Stimulated activated CD4-positive, alpha-beta T cell treated with anti-CD3 and anti-CD28 coated beads, Interleukin-1b, Interleukin-23, amount 100 ng/mL, for 4 hours (primary cell): Measurements from ENCODE around the gene PCOLCE2.

Source experiments
- DNase-seq, 2 donors: peaks; one replicate each; pipeline ENCODE4 v3.0.0-alpha.2; 2020; ENCODE audit warnings: low read depth in 2 of 2

Gene PCOLCE2

DNA sequence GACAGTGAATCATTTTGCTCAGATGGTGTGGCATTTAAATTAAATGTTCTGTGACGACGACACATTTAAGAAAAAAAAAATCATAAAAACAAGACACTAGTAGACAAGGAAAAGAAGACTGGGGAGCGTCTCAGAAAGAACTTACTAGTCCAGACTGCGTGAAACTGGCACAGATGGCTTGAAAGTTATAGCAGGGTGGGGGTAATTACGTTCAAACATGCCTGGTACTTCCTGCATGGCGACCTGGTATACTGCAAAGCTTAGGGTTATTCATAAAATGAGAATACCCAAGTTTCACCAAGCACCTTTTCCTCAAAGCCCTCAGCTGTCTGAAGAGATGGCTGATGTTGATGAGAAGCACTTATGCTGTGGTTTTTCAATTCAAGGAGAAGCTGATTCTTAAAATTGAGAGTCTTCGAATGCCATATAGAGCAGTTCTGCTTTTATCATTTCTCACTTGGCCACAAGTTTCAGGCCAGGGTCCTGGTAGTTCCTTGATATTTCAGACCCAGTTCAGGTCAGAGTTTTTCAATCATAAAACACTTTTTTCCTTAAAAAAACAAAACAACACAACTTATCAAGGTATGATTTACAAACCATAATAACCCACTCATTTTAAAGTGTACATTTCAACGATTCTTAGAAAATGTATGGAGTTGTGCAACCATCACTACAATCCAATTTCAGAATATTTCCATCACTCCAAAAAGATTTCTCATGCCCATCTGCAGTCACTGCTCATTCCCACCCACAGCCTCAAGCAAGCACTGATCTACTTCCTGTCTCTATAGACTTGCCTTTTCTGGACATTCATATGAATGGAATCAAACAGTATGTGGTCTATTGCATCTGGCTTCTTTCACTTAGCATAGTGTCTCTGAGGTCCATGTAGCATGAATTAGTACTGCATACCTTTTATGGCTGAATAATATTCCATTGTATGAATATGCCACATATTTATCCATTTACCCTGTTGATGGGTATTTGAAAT, 24.7 kb downstream of the PCOLCE2 start:
- DNase-seq: no peak

DNA sequence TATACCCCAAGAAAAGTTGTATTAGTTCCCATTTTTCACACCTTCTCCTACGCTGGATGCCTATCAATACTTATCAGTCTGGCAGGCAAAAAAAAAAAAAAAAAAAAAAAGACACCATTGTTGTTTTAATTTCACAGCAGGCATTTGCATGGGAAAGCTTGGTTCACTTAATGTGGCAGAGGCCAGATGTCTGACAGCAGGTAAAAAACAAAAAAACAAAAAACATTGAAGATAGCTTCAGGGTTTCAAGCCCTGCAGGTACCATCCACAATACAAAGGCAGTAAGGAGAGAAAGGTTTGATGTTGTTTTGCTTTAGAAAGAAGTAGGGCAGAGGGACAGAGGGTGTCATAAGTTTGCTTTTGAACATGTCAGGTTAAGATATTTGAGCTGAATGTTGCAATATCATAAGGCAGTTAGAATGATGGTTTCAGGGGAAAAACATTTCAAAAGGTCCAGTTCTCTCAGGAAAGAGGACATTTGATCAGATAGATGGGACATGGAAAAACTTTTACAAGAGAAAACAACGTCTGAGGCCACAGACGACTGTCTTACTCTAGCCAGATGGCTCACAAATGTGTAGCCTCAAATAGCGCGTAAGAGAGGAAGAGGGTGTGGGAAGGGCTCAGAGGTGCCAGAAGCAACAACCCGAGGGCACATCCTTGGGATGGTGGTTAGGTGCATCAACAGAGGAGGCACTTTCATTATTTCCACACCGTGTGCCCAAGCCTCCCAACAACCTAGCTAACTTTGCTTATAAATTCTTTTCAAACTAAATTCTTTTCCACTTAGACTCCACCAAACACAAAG, 25.7 kb downstream of the PCOLCE2 start:
- DNase-seq: no peak

DNA sequence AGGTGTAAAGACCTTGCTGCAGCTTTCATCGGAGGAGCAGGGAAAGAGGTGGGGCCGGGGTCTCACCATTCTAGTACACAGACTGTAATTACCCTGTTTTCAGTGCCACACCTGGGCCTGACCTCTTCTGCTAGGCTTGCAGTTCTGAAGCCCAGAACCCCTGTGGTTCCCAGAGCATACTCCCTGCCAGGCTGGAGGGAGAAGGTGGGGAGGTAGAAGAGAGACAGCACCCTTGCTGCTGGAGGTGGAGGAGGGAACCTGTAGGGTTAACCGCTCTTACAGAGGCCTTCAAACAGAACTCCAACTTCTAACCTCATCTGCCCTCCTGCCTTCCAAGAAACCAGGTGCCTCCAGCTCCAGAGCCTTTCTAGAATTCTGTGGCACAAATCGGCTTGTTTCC, 27.0 kb downstream of the PCOLCE2 start:
- no peak for DNase-seq

DNA sequence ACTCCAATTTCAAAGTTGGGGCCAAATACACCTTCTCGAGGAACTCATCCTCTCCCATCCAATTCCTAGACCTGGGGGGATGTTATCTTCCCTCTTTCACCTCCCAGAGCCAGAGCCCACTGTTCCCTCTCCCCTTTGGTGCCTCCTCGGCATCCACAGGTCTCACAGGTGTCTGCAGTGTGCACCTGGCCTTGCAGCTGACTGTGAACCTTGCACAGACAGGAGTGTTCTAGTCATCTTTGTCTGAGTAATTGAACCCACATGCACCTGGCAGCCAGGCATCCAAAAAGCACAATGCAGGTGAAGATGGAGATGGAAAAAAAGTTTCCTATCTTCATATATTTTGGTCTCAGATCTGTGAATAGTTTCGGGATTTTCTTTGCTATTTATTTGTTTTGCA, 30.8 kb downstream of the PCOLCE2 start:
- no peak for DNase-seq

DNA sequence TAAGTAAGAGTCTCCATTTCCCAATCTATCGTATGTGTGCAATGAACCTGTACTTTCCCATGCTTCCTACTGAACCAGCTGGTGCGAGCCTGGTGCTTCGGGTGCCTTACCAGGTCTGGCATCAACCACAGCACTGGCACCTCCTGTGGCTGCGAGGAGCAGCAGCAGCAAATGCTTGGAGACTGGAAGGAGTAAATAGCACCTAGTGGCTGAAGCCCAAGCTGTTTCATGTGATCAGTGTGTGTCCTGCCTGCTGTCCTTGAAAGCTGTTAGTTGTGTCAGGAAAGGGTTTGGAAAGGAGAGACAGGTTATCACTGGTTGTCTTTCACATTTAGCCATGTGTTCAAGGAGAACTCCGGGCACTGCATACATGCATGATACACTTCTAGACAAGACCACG, 31.8 kb downstream of the PCOLCE2 start:
- no peak for DNase-seq

DNA sequence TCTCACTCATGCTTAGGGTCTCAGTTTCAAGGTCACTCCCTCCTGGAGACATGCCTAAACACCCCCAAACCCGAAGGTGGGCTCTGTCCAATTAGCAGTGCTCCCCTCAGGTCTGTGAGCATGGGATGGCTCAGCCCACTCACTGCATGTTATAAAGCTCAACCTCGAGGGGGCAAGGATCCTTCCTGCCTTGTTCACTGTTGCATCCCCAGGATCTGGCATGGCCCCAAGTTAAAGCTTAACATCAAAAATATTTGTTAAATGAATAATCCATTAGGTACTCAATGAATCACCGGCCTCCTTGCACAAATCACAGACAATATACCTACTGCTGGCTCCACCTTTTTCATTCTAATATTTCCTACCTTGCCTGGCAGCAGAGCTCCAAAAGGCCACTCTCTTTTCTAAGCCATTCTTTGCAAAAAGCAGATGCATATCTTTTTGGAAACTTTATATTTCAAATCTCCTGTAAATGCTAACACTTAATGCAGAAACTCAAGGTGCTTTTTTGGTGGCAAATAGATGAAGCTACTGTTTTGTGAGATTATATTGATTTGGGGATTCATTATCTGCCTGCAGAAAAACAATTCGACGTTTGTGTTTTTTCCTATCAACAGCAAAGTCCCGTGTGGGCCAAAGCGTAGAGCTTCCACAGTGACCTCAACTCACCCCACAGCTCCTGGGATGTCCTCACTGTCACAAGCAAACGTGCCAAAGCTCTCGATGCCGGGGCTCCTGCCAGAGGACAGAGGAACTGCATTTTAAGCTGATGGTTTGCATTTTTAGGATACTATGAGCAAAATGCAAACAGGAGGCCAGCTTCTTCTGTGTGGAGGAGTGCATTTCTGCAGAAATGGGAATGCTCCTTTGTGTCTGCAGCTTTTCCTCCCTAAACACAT, 35.4 kb downstream of the PCOLCE2 start:
- DNase-seq: no peak

DNA sequence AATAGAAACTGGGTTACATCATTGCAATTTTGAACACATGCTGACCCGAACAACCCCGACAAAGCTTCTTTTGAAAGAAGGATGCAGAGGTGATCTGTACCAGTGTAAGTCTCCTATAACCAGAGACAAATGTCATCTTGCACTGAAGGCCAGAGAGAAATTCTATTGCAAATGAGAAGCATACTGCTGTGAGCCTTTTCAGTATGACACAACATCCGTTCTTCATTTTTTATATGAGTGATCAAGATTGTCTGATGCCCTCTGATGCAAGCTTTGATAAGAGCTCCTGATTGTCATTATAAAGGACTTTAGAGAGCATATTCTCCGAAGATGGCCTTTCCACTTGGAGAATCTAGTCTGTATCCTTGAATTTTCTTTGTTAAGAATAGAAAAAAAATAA, 36.9 kb downstream of the PCOLCE2 start:
- no peak for DNase-seq

DNA sequence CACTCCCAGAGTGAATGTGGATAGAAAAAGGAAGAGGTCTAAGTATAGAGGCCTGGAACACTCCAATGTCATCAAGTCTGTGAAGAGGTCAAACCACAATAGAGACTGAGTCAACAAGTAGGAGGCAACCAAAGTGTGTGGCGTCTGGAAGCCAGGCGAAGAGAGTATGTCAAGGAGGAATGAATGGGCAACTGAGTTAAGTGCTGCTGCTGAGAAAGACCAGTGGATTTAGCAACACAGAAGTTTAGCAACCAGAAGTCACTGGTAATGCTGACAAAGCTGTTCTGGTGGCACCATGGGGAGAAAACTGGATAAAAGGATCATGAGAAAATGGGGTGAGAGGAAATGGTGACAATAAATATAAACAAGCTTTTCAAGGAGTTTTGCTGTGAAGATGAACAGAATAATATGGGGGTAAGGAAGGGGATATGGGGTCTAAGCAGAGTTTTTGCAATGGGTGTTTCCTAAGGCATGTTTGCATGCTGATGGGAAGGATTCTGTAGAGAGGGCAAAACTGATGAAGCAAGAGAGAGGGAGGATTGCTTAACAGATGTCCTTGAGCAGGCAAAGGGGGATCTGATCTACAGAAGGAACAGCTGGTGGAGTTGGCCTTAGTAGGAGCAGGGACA, 38.4 kb downstream of the PCOLCE2 start:
- no peak for DNase-seq

DNA sequence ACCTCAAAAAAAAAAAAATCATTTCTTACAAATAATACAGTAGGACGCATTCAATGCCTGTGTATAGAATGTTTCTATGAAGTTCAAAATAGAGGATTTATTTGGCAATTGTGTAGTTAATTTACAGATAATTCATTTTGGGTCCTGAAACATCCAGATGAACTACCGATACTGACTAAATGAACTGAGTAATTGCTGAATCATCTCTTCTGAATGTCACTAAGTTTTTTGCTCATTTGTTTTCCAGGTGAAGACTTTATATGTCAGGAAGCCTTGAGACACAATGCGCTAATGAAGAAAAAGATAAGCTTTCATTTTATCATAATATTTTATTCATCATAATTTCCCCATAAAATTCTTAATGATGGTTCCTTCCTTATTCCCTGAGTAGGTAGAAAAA, 39.7 kb downstream of the PCOLCE2 start:
- no peak for DNase-seq

DNA sequence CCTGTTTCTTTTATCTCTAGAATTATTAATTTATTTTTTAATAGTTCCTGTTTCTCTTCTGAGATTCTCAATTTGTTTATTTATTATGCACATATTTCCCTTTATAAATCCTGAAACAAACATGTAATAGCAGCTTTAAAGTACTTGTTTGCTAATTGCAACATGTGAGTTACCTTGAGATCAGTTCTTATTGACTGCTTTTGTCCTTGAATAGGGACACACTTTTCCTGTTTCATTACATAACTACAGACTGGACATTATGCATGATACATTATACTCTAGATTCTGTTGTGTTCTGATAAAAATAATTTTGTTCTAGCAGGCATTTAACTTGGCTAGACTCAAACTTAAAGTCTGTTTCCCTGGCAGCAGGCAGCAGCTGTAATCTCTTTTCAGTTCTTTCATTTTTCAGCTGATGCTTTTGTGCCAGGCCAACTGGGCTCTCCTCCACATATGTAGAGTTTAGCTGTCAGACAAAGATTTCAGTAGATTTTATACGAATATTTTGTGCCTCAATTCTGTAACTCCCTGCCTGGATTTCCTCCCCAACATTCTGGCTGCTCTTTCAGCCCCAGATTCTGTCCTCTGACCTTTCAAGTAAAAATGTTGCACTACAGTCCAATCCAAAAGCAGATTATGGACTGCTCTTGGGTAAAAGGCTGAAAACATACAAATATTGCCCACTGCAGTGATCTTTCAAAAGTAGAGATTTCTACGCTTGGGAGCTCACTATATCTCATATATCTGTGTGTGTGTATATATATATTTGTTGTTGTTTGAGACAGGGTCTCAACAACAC, 41.9 kb downstream of the PCOLCE2 start:
- no peak for DNase-seq

DNA sequence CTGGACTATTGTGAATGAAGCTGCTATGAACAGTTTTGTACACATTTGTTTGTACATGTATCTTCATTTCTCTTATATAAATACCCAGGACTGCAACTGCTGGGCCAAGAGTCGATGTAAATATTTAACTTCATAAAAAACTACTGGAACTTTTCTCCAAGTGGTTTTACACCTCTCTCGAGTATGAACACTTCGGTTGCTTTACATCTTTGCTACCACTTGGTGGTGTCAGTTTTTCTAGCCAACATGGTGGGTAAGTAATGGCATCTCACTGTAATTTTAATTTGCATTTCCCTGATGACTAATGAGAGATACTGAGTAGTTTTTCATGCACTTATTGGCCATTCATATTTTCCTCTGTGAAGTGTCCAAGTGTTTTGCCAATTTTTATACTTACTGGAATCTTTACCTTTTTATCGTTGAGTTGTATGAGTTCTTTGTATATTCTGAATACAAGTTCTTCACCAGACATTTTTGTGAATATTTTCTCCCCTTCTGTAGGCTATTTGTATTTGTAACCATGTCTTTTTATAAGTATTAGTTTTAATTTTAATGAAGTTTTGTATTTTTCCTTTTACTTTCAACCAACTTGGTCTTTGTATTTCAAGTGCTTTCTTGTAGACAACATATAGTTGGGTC, 44.4 kb downstream of the PCOLCE2 start:
- DNase-seq: no peak

DNA sequence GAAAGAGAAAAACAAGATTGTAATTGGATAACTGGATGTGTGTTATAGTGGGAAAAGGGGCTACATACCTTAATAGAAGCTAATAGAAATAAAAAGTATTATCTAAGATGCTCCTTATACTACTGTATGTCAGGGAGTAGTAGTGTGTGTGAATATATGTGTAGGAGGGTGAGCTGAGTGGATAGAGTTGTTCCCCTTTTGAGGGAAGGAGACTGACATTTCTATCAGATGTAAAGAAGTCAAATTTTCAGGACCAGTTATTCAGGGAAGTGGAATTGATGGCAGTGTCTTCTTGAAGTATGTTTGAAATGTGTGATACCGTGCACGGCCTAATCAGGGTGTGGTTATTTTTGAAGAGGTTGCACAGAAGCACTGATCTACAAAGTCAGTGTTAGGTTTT, 49.1 kb downstream of the PCOLCE2 start:
- DNase-seq: no peak

DNA sequence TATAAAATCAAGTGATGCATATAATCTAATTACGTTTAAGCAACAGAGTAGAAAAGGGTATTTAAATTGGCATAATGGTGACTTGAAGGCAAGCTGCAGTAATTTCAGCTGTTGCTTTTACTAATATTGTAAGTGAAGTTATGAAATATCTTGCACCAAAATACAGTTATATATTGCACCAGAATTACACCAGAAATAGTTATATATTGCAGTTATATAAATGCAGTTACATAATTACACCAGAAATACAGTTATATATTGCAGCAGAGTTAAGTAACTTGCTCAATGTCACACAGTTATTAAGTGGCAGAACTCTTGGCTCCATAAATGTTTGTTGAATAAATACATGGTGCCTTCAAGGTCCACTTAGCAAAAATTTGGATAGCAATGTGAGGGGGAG, 51.4 kb downstream of the PCOLCE2 start:
- DNase-seq: no peak

DNA sequence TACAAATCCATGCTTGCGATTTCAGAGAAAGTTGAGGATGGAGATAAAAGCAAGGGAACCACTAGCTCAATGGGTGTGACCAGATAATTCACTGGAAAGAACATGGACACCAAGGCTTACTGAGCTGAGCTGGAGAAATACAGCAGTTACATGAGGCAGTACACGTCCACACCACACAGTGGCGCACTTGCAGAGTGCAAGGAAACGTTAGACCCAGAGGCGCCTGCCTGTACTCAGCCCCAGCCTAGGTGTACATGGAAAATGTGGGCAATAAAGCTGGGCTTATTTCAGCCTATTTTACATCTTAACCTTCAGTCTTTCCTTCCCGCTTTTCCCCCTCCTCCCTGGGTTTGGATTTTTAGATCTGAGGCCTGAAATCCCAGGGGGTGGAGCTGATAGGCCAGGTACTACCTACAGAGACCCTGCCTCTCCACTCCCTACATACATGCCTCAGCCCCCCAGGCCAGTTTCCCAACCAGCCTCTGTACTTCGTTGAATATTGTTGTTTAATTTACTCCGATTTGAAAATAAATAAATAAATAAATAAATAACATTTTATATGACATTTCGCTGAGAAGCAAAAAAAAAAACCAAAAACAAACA, 60.1 kb downstream of the PCOLCE2 start:
- DNase-seq: peak; percentile 18 to 48

DNA sequence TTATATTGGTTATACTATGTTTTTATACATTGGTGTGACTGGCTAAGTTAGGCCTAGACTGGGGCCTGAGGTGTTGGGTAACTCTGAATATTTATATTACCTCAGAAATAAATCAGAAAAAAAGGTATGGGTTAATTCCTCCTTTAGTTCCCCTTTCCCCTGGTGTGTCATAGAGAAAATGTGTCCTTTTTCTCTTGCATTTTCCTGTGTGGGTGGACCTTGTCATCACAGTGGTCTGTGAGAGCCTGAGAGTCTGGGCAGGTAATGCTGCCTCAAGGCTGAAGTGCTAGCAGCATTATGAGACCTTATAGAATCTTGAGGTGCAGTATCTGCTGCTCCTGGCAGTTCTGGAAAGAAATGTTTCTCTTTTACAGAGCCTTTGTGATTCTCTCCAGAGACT, 69.7 kb downstream of the PCOLCE2 start:
- no peak for DNase-seq

DNA sequence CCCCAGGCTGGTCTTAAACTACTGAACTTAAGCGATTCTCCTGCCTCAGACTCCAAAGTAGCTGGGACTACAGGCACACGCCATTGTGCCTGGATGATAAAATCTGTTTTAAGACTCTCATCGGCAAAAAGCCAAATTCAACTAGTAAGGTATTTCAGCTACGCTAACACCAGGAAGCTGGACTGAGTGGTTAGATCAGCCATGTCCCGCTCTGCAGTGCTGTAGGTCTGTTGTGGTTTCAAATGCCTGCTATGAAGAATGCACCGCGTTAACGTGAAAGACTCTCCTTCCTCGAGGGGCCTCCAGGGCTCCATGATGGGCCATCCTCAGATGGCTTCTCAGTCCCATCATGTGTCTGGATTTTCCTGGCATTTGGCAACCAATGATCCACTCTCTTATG, 70.2 kb downstream of the PCOLCE2 start:
- DNase-seq: no peak

DNA sequence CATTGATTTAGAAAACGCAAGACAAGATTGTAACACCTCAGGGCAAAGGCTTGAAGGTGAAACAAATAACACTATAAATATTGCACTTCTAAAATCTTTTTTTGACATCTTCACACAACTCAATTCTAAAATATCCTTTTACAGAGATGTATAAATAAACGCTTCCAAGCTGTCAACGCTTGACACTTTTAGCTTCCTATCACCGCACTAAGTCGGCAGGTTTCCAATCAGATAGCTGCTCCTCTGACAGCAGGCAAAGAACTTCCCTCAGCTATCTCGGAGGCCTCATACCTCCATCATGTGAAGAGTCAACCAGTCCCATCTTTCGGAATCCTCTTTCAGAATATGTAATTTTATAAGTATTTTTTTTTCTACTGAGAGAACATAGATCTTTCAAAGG, 71.0 kb downstream of the PCOLCE2 start:
- DNase-seq: no peak

DNA sequence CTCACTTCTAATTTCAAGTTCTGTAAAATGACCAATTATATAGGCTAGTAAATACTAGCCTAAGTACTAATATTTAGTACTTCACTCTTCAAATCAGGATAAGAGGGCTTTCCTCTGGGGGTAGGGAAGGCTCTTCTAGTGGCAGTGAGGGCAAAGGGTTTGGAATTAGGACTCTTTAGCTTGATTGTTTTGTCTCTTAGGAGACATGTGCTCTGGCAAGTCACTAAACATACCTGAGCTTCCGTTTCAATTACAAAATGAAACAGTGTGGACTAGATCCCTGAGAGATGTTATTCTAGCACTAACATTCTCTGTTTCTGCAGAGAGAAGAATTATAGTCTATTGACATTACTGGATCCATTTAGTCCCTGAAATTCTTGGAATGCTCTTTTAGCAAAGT, 71.5 kb downstream of the PCOLCE2 start:
- no peak for DNase-seq

DNA sequence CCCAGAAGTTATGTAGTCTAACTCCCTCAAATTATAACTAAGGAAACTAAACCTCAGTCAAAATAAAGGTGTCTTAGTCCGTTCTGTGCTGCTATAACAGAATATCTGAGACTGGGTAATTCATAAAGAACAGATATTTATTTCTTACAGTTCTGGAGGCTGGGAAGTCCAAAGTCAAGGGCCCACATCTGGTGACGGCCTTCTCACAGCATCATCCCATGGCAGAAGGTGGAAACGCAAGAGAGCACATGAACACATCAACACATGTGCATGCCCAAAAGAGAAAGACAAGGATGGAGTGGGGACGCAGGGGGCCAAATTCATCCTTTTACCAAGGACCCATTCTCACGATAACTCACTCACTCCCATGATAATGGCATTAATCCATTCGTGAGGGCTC, 73.1 kb downstream of the PCOLCE2 start:
- no peak for DNase-seq

DNA sequence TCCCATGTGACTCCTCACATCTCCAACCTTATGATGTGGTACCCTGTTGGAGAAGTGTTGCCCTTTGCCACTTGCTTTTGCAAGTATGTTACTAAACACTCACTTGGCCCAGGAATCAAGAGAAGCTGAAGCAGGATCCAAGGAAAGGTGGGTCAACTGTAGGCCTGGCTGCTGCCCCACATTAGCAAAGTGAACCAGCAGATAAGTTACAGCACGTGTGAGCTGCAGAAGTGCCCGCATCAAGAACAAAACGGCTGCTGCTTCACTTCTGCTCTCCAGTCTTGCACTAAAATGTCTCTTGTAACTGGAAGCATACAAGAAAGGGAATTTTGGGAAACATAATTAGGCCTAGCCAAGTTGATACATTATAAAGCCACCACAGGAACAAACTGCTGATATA, 79.6 kb downstream of the PCOLCE2 start:
- DNase-seq: no peak
